ENCODE data around the gene RBBP5. TPM values are rescaled to one million over a fixed set of nuclear protein-coding genes. Genes with fewer than 3 reads are reported as not detected.

Gene RBBP5
- total RNA-seq, 1 donor from 2014 or later = 23.4 TPM

- Histone ChIP-seq H3K36me3 (ENCODE audit: control insufficient read depth, insufficient read depth, low read length) (no peaks in the 10 kb centered on the region), H3K4me3 (ENCODE audit: low read depth, low read length) (no peak overlapping the region), H3K27me3 (ENCODE audit: control insufficient read depth, insufficient read depth, low read length) (no peaks in the 10 kb centered on the region)
- no peak for TF ChIP-seq CTCF (IDR thresholded peaks at IDR 0.05; ENCODE audit: insufficient read depth, low read length, severe bottlenecking)
- no peak for DNase-seq (ENCODE audit: low read depth)
- no peak for FAIRE-seq
These were observed 2.9 kb upstream of the RBBP5 start for GRCh38 chr1:205124726-205125125.

GRCh38 chr1:205122489-205122882, 708 bp upstream of the RBBP5 start:
- H3K4me3 ChIP-seq (ENCODE audit: low read depth, low read length) = peak overlapping the region; percentile 70
- no peak for TF ChIP-seq CTCF (IDR thresholded peaks at IDR 0.05; ENCODE audit: insufficient read depth, low read length, severe bottlenecking)
- no peaks in the 10 kb centered on the region for H3K36me3 ChIP-seq (ENCODE audit: control insufficient read depth, insufficient read depth, low read length)
- FAIRE-seq (no peak), DNase-seq (ENCODE audit: low read depth) (no peak)
- no peaks in the 10 kb centered on the region for H3K27me3 ChIP-seq (ENCODE audit: control insufficient read depth, insufficient read depth, low read length)

- Histone ChIP-seq H3K27me3 (ENCODE audit: control insufficient read depth, insufficient read depth, low read length) (no peaks in the 10 kb centered on the region), H3K36me3 (ENCODE audit: control insufficient read depth, insufficient read depth, low read length) (no peaks in the 10 kb centered on the region), H3K4me3 (ENCODE audit: low read depth, low read length) (no peak overlapping the region)
- FAIRE-seq = no peak
- no peak for TF ChIP-seq CTCF (IDR thresholded peaks at IDR 0.05; ENCODE audit: insufficient read depth, low read length, severe bottlenecking)
- no peak for DNase-seq (ENCODE audit: low read depth)
These were observed 3.0 kb downstream of the RBBP5 start for GRCh38 chr1:205118752-205119151.

GRCh38 chr1:205111354-205111753, 10.4 kb downstream of the RBBP5 start:
- H3K4me3 ChIP-seq (ENCODE audit: low read depth, low read length) = no peak overlapping the region
- no peaks in the 10 kb centered on the region for H3K27me3 ChIP-seq (ENCODE audit: control insufficient read depth, insufficient read depth, low read length)
- TF ChIP-seq CTCF (IDR thresholded peaks at IDR 0.05; ENCODE audit: insufficient read depth, low read length, severe bottlenecking) = no peak
- no peak for FAIRE-seq
- DNase-seq (ENCODE audit: low read depth) = no peak
- peaks cover 3% of the 10 kb centered on the region for H3K36me3 ChIP-seq (ENCODE audit: control insufficient read depth, insufficient read depth, low read length)

- TF ChIP-seq CTCF (IDR thresholded peaks at IDR 0.05; ENCODE audit: insufficient read depth, low read length, severe bottlenecking) = no peak
- FAIRE-seq (no peak), DNase-seq (ENCODE audit: low read depth) (no peak)
- Histone ChIP-seq H3K27me3 (ENCODE audit: control insufficient read depth, insufficient read depth, low read length) (no peaks in the 10 kb centered on the region), H3K4me3 (ENCODE audit: low read depth, low read length) (no peak overlapping the region), H3K36me3 (ENCODE audit: control insufficient read depth, insufficient read depth, low read length) (peaks cover 8% of the 10 kb centered on the region)
These were observed 12.1 kb downstream of the RBBP5 start for GRCh38 chr1:205109711-205110110.

- TF ChIP-seq CTCF (IDR thresholded peaks at IDR 0.05; ENCODE audit: insufficient read depth, low read length, severe bottlenecking) = no peak
- Histone ChIP-seq H3K36me3 (ENCODE audit: control insufficient read depth, insufficient read depth, low read length) (peaks cover 8% of the 10 kb centered on the region), H3K27me3 (ENCODE audit: control insufficient read depth, insufficient read depth, low read length) (no peaks in the 10 kb centered on the region), H3K4me3 (ENCODE audit: low read depth, low read length) (no peak overlapping the region)
- DNase-seq (ENCODE audit: low read depth) (no peak), FAIRE-seq (no peak)
These were observed 12.5 kb downstream of the RBBP5 start for GRCh38 chr1:205109269-205109668.

Measured in bronchial epithelial cell (primary cell).